Ovary (tissue), 9 donors: ENCODE measurements around the gene SYNDIG1. TPM values are rescaled to one million over a fixed set of nuclear protein-coding genes. Genes with fewer than 3 reads are reported as not detected.

Experiments
- DNase-seq, 5 donors: peaks; one replicate each; pipeline ENCODE4 v3.0.0-alpha.2; 2019 to 2020
- H3K27ac ChIP-seq, 2 donors: fragments of 200-600 bp; one replicate each; pipeline versions ENCODE4 v1.5.1 to v1.8.0; 2019 to 2022
- H3K27me3 ChIP-seq: fragments of 200-600 bp; one replicate; pipeline ENCODE4 v1.8.0; 2022
- H3K36me3 ChIP-seq: fragments of 200-600 bp; sonication (generic); one replicate; pipeline ENCODE4 v1.5.1; 2019
- H3K4me1 ChIP-seq: one replicate; pipeline ENCODE4 v1.8.1; 2013; ENCODE audit warnings: mild to moderate bottlenecking, moderate library complexity; ENCODE audit not compliant: insufficient read depth
- H3K4me3 ChIP-seq: fragments of 200-600 bp; sonication (generic); one replicate; pipeline ENCODE4 v1.5.1; 2017
- H3K9me3 ChIP-seq, 2 donors: fragments of 200-600 bp in 1 of 2; sonication (generic) in 1 of 2; one replicate each; pipeline versions ENCODE4 v1.5.1 to v1.8.1; 2013 to 2019; ENCODE audit warnings: mild to moderate bottlenecking in 1 of 2, moderate library complexity in 1 of 2
- EP300 ChIP-seq: sonication (generic); formaldehyde crosslinking; IDR thresholded peaks from one replicate; pipeline ENCODE4 v1.6.1; 2017; ENCODE audit warnings: antibody characterized with exemption
- POLR2A ChIP-seq: fragments of 450-650 bp; IDR thresholded peaks from one replicate; pipeline ENCODE4 v1.6.1; 2017; ENCODE audit warnings: antibody characterized with exemption, mild to moderate bottlenecking, moderate library complexity
- WGBS, 3 donors: extraction: QIAGEN DNeasy Blood & Tissue Kit in 1 of 3; methylation state at CpG; one replicate each; pipeline versions ENCODE4 v1.1.5 to v1.1.7; 2013 to 2017; 5-methylcytosine and 5-hydroxymethylcytosine counted together
- intact Hi-C, 4 donors: fragments of 100-400 bp; cut with DNase I; formaldehyde crosslinking; loops; one replicate each; pipeline versions ENCODE4 v1.11.0 to v1.15.1; 2022 to 2023
- polyA plus RNA-seq, 2 donors: library from polyadenylated mRNA; stranded (reverse); fragments of 200-250 nt in 1 of 2; fragments of 350-450 nt in 1 of 2; fragmentation: Illumina TruSeq in 1 of 2; extraction: RNeasy Lipid Tissue Mini Kit (QIAGEN cat#74804) in 1 of 2; gene quantifications; one replicate each; pipeline ENCODE4 v1.2.3, GENCODE V29; 2013 to 2014
- total RNA-seq, 7 donors: library from RNA; depleted of rRNA in 2 of 7; stranded (reverse); fragments of >200 nt in 2 of 7; fragmentation: NEBNext Ultra II Directional in 3 of 7; extraction: Animal tissue kit (Norgen Biotek cat#: 25700) in 3 of 7; gene quantifications; one replicate each; pipeline versions ENCODE4 v1.1.0 to v1.2.4, GENCODE V29; 2016 to 2023
- TF ChIP-seq, protein P1 (sequence below), 3 donors: fragments of 450-650 bp in 2 of 3; fragments of 200-600 bp in 1 of 3; IDR thresholded peaks; one replicate each; pipeline versions ENCODE4 v1.5.1 to v1.8.0; 2016 to 2022; ENCODE audit warnings: antibody characterized with exemption in 3 of 3, mild to moderate bottlenecking in 1 of 3
- donor health status: DM: no; HTN: no; CAD: no; lungs with moderate emphysema.
- donor health status: DM: no; HTN: no; CAD: no.
- donor health status: Bipolar disorder and iron deficiency.
- donor health status: DM: yes; HTN: yes; CAD: no.
- donor health status: DM: no; HTN: no; CAD: no.
- donor health status: DM: yes; HTN: yes; CAD: no.

SYNDIG1 gene
- total and polyA plus RNA-seq, 9 donors, result 0.10 to 6.8 (median 1.1) TPM; not detected in 1

DNA sequence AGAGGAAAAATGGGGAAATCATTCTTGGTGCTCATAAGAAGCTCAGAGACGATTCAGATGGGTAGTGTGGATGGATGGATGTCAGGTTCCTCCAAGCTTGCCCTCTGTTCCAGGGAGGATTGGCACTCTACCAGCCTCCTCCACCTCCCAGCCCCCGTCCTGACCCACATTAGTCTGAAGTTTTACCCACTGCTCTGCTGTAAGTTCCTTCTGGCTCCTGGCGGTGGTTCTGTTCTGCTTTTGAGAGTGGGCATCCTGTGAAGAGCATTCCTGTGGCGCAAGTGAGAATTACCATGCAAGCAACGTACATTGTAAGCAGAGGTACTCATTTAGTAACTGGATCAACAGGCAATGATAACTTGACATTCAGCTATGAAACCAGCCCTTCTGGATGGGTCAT, 103.4 kb downstream of the SYNDIG1 start:
- Histone ChIP-seq H3K9me3 (no peaks in the 10 kb centered on the region), H3K36me3 (no peaks in the 10 kb centered on the region), H3K4me3 (no peak overlapping the region), H3K27me3 (no peaks in the 10 kb centered on the region), H3K4me1 (no peaks in the 10 kb centered on the region), H3K27ac (no peak overlapping the region)
- TF ChIP-seq EP300, result no peak
- TF ChIP-seq, protein P1, sequence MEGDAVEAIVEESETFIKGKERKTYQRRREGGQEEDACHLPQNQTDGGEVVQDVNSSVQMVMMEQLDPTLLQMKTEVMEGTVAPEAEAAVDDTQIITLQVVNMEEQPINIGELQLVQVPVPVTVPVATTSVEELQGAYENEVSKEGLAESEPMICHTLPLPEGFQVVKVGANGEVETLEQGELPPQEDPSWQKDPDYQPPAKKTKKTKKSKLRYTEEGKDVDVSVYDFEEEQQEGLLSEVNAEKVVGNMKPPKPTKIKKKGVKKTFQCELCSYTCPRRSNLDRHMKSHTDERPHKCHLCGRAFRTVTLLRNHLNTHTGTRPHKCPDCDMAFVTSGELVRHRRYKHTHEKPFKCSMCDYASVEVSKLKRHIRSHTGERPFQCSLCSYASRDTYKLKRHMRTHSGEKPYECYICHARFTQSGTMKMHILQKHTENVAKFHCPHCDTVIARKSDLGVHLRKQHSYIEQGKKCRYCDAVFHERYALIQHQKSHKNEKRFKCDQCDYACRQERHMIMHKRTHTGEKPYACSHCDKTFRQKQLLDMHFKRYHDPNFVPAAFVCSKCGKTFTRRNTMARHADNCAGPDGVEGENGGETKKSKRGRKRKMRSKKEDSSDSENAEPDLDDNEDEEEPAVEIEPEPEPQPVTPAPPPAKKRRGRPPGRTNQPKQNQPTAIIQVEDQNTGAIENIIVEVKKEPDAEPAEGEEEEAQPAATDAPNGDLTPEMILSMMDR (IDR thresholded peaks at IDR 0.05), result no peak
- no peak for TF ChIP-seq POLR2A
- DNase-seq, result no peak
- 84 to 88% (median 87%) methylated on average over 5 of the region's 5 CpGs for WGBS, 3 donors
- intact Hi-C loops, result no loop called here

DNA sequence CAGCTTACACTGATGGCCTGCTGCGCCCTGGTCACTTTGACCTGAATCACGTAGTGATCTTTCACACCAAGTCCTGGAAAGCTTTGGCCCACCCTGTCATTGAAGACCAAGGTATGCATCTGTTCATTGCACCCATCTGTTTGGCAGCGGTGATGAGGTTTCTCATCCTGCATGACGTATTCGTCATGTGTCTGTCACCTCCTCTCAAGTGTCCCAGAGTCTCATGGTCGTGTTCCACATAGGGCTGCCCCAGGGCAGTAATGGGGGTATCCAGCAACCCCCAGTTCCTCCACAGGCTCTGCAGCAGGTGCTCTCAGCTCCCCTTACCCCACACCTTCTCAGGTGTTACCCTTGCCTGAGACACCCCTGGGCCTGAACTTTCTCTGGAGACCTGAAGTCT, 104.1 kb downstream of the SYNDIG1 start:
- WGBS, 3 donors, result 87 to 89% (median 88%) methylated on average over 6 of the region's 6 CpGs
- Histone ChIP-seq H3K4me3 (no peak overlapping the region), H3K4me1 (no peaks in the 10 kb centered on the region), H3K27ac (no peak overlapping the region), H3K36me3 (no peaks in the 10 kb centered on the region), H3K9me3 (no peaks in the 10 kb centered on the region), H3K27me3 (no peaks in the 10 kb centered on the region)
- intact Hi-C loops, result no loop called here
- DNase-seq, result no peak
- TF ChIP-seq, protein P1 (IDR thresholded peaks at IDR 0.05), result no peak
- TF ChIP-seq POLR2A, result no peak
- TF ChIP-seq EP300, result no peak

DNA sequence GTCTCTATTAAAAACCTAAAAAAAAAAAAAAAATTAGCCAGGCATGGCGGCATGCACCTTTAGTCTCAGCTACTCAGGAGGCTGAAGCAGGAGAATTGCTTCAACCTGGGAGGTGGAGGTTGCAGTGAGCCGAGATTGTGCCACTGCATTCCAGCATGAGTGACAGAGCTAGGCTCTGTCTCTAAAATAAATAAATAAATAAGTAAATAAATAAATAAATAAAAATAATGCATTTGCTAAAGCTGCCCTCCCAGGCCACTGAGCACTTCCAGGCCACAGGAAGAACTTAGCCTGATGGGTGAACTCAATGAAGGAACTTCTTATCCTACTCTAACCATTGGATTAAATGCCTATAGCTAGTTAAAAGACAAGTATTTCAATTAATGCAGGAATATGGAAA, 104.9 kb downstream of the SYNDIG1 start:
- WGBS, 3 donors, result 86 to 92% (median 88%) methylated on average over 2 of the region's 2 CpGs
- no peak overlapping the region for H3K27ac ChIP-seq
- H3K36me3 ChIP-seq, result no peaks in the 10 kb centered on the region
- no peak for TF ChIP-seq EP300
- TF ChIP-seq POLR2A, result no peak
- TF ChIP-seq, protein P1 (IDR thresholded peaks at IDR 0.05), result no peak
- no peak overlapping the region for H3K4me3 ChIP-seq
- no peak for DNase-seq
- H3K9me3 ChIP-seq, result no peaks in the 10 kb centered on the region
- no peaks in the 10 kb centered on the region for H3K4me1 ChIP-seq
- no peaks in the 10 kb centered on the region for H3K27me3 ChIP-seq
- intact Hi-C loops, result no loop called here

DNA sequence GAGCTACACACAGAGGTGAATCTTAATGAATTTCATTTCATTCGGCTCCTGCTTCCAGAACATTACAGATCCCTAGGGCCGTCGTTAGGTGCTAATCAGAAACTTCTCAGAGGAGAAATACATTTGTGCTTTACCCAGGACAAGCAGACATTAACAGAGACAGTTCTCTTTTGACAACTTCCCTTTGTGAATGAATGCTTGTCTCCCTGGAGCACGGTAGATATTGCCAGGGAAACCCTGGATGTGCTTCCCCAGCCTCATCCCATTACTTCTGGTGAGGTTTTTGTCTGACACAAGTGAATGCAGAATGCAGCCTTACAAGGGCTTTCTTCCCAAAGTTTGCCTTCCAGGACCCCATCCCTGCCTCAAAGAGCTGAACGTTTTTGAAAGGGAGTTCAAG, 105.4 kb downstream of the SYNDIG1 start:
- DNase-seq, result no peak
- TF ChIP-seq POLR2A (no peak), EP300 (no peak)
- TF ChIP-seq, protein P1 (IDR thresholded peaks at IDR 0.05), result no peak
- Histone ChIP-seq H3K36me3 (no peaks in the 10 kb centered on the region), H3K4me1 (no peaks in the 10 kb centered on the region), H3K27me3 (no peaks in the 10 kb centered on the region), H3K9me3 (no peaks in the 10 kb centered on the region), H3K27ac (no peak overlapping the region), H3K4me3 (no peak overlapping the region)
- WGBS, 3 donors, result 75 to 81% (median 81%) methylated on average over 5 of the region's 5 CpGs
- intact Hi-C loops, result no loop called here

DNA sequence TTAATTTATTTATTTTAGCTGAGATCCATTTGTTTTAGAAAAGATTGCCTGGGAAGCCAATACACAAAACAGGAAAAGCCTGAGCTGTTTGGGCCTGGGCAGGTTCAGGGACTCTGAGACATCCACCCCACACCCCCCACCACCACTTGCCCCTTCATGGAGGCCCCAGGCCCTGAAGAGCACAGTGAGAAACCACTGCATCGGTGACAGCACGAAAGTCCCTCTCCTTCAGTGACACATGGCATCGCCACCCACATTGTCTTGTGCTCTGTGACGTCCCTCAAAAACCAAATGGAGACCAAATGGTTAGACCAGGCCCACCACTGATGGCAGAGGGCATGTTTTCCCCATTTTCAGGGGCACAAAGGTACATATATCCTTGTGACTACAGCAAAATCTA, 106.4 kb downstream of the SYNDIG1 start:
- TF ChIP-seq POLR2A (no peak), EP300 (no peak)
- TF ChIP-seq, protein P1 (IDR thresholded peaks at IDR 0.05), result no peak
- Histone ChIP-seq H3K36me3 (no peaks in the 10 kb centered on the region), H3K27me3 (no peaks in the 10 kb centered on the region), H3K9me3 (no peaks in the 10 kb centered on the region), H3K4me1 (no peaks in the 10 kb centered on the region), H3K27ac (no peak overlapping the region), H3K4me3 (no peak overlapping the region)
- intact Hi-C loops, result no loop called here
- WGBS, 3 donors, result 66 to 77% (median 68%) methylated on average over 4 of the region's 4 CpGs
- no peak for DNase-seq
